Mesothelial cell of epicardium (in vitro differentiated cells): Measurements from ENCODE around the gene LCN9. TPM values are rescaled to one million over a fixed set of nuclear protein-coding genes. Genes with fewer than 3 reads are reported as not detected.

ENCODE experiments used
- DNase-seq, 2 experiments: peaks; one replicate each; pipeline ENCODE4 v3.0.0; 2021; ENCODE audit warnings: low spot score in 2 of 2; ENCODE audit not compliant: unreplicated experiment in 2 of 2
- H3K27ac Mint-ChIP-seq: 2 replicates; pipeline ENCODE4 v1.8.0; 2021; ENCODE audit warnings: mixed read lengths
- H3K27me3 Mint-ChIP-seq: 2 replicates; pipeline ENCODE4 v1.8.0; 2021; ENCODE audit warnings: low read depth, mixed read lengths
- H3K36me3 Mint-ChIP-seq: 2 replicates; pipeline ENCODE4 v1.8.0; 2021; ENCODE audit warnings: mixed read lengths
- H3K4me1 Mint-ChIP-seq: 2 replicates; pipeline ENCODE4 v1.8.0; 2021; ENCODE audit warnings: mixed read lengths
- H3K4me3 Mint-ChIP-seq: 2 replicates; pipeline ENCODE4 v1.8.0; 2021; ENCODE audit warnings: mild to moderate bottlenecking, moderate library complexity, mixed read lengths
- H3K9me3 Mint-ChIP-seq: 2 replicates; pipeline ENCODE4 v1.8.0; 2021; ENCODE audit warnings: mixed read lengths
- CTCF ChIP-seq: fragments of 200-600 bp; sonication (generic); IDR thresholded peaks from one replicate; pipeline ENCODE4 v1.5.0; 2021; ENCODE audit warnings: antibody characterized with exemption; ENCODE audit not compliant: unreplicated experiment
- total RNA-seq: library from RNA; stranded (reverse); gene quantifications from 3 replicates; pipeline ENCODE4 v1.2.1, GENCODE V29; 2021

The LCN9 gene
- total RNA-seq, 1 donor from 2014 or later: 1.7 TPM

GRCh38 chr9:135712613-135713295, 49.6 kb downstream of the LCN9 start:
- Mint-ChIP-seq H3K4me3 (no peak overlapping the region), H3K27me3 (peaks cover 90% of the 10 kb centered on the region), H3K4me1 (no peaks in the 10 kb centered on the region), H3K36me3 (no peaks in the 10 kb centered on the region), H3K27ac (no peak overlapping the region), H3K9me3 (no peaks in the 10 kb centered on the region)
- no peak for DNase-seq
- TF ChIP-seq CTCF: no peak

GRCh38 chr9:135714242-135715055, 51.3 kb downstream of the LCN9 start:
- no peaks in the 10 kb centered on the region for H3K9me3 Mint-ChIP-seq
- DNase-seq: peak; percentile 53 to 77
- TF ChIP-seq CTCF: no peak
- H3K4me3 Mint-ChIP-seq: no peak overlapping the region
- peaks cover 81% of the 10 kb centered on the region for H3K27me3 Mint-ChIP-seq
- H3K27ac Mint-ChIP-seq: no peak overlapping the region
- no peaks in the 10 kb centered on the region for H3K36me3 Mint-ChIP-seq
- H3K4me1 Mint-ChIP-seq: no peaks in the 10 kb centered on the region

GRCh38 chr9:135715056-135715595, 52.0 kb downstream of the LCN9 start:
- Mint-ChIP-seq H3K9me3 (no peaks in the 10 kb centered on the region), H3K4me3 (peak overlapping the region; percentile 15), H3K36me3 (no peaks in the 10 kb centered on the region), H3K27ac (no peak overlapping the region), H3K27me3 (peaks cover 74% of the 10 kb centered on the region), H3K4me1 (no peaks in the 10 kb centered on the region)
- no peak for DNase-seq
- TF ChIP-seq CTCF: no peak

GRCh38 chr9:135716045-135716444, 52.9 kb downstream of the LCN9 start:
- H3K9me3 Mint-ChIP-seq: no peaks in the 10 kb centered on the region
- DNase-seq: no peak
- no peak overlapping the region for H3K27ac Mint-ChIP-seq
- no peak for TF ChIP-seq CTCF
- peaks cover 65% of the 10 kb centered on the region for H3K27me3 Mint-ChIP-seq
- no peaks in the 10 kb centered on the region for H3K36me3 Mint-ChIP-seq
- H3K4me3 Mint-ChIP-seq: no peak overlapping the region
- H3K4me1 Mint-ChIP-seq: no peaks in the 10 kb centered on the region

Other genes with a start within 250 kb of the LCN9 start
- gene PPP1R26, start 183.5 kb upstream of the LCN9 start, total RNA-seq: 25.9 to 27.9 TPM (median 26.9 TPM) in 3 replicates
- gene MRPS2, start 162.6 kb upstream of the LCN9 start, total RNA-seq: 38.4 to 46.0 TPM (median 42.1 TPM) in 3 replicates
- gene LCN1, start 141.9 kb upstream of the LCN9 start, total RNA-seq: not detected in 3 replicates
- not detected in 3 replicates for gene OBP2A, start 117.2 kb upstream of the LCN9 start, total RNA-seq
- gene PAEP, start 101.6 kb upstream of the LCN9 start, total RNA-seq: not detected in 3 replicates
- gene GLT6D1, start 23.8 kb upstream of the LCN9 start, total RNA-seq: not detected in 3 replicates
- not detected in 3 replicates for gene SOHLH1, start 36.2 kb downstream of the LCN9 start, total RNA-seq
- gene KCNT1, start 38.9 kb downstream of the LCN9 start, total RNA-seq: 0.09 TPM in 2 of 3 replicates, not detected in the other
- gene CAMSAP1, start 244.2 kb downstream of the LCN9 start, total RNA-seq: 62.4 to 64.4 TPM (median 63.3 TPM) in 3 replicates